SK-N-MC (cell line): ENCODE data around the gene CXCL10.

Experiments
- EZH2 ChIP-seq: fragments of 200-600 bp; sonication (generic); IDR thresholded peaks from one replicate; pipeline ENCODE4 v1.6.1; 2017; ENCODE audit warnings: antibody characterized with exemption
- POLR2AphosphoS5 ChIP-seq: IDR thresholded peaks from 2 replicates; pipeline ENCODE4 v1.6.1; 2012; ENCODE audit warnings: mild to moderate bottlenecking, low read depth, low read length, borderline replicate concordance

- TF ChIP-seq EZH2 (no peak), POLR2AphosphoS5 (no peak)
Measured at GRCh38 chr4:76029300-76029699, 6.0 kb upstream of the CXCL10 start.
